Activated CD8-positive, alpha-beta memory T cell treated with anti-CD3 and anti-CD28 coated beads for 36 hours (primary cell): Measurements from ENCODE around the gene GID8. TPM values are rescaled to one million over a fixed set of nuclear protein-coding genes. Genes with fewer than 3 reads are reported as not detected.
"Not testable (repeated sequence)": the region's sequence is repeated elsewhere in the genome, so short reads cannot be mapped to it uniquely, and the experiment has no call there.

Experiments
- CTCF ChIA-PET: fragments of 350-600 bp; sonication (Branson Sonifier 250); formaldehyde crosslinking; loops from one replicate; lab custom pipeline; 2021; ENCODE audit warnings: antibody characterized with exemption; lab: Charles Lee
- POLR2A ChIA-PET: fragments of 350-600 bp; sonication (Branson Sonifier 250); formaldehyde crosslinking; loops from one replicate; lab custom pipeline; 2021; ENCODE audit warnings: antibody characterized with exemption; lab: Charles Lee
- total RNA-seq, 2 experiments: library from RNA; stranded (reverse); gene quantifications; one replicate each; pipeline ENCODE4 v1.2.3, GENCODE V29; 2021

Gene GID8
- total RNA-seq, 2 experiments from 2014 or later: 44.2 to 45.2 TPM

- CTCF ChIA-PET: interaction anchor here (1.1 to 3.3 kb wide), 4 partner anchors 9 to 21 kb away, joined by 3 to 14 read pairs (median 5); partner anchors contain the start of genes DIDO1 and GID8
- POLR2A ChIA-PET: no interaction called here
These were observed 21.1 kb upstream of the GID8 start for GRCh38 chr20:62916703-62917476.

GRCh38 chr20:62917720-62918119, 20.2 kb upstream of the GID8 start:
- POLR2A ChIA-PET: interaction anchor here (1.7 kb wide), 1 partner anchor 9 kb away, joined by 9 read pairs; no protein-coding TSS in a partner anchor

GRCh38 chr20:62918147-62918546, 19.8 kb upstream of the GID8 start:
- CTCF ChIA-PET: interaction anchor here (1.0 to 4.3 kb wide), 6 partner anchors 9 to 18 kb away, joined by 3 to 30 read pairs (median 4); no protein-coding TSS in a partner anchor
- POLR2A ChIA-PET: interaction anchor here (0.7 to 1.7 kb wide), 2 partner anchors 9 to 15 kb away, joined by 3 to 9 read pairs; no protein-coding TSS in a partner anchor

More at GRCh38 chr20:62917720-62918119, 20.2 kb upstream of the GID8 start:
- CTCF ChIA-PET: interaction anchor here (1.0 to 4.3 kb wide), 7 partner anchors 10 to 18 kb away, joined by 3 to 30 read pairs (median 4); no protein-coding TSS in a partner anchor

GRCh38 chr20:62918831-62919230, 19.1 kb upstream of the GID8 start:
- ChIA-PET CTCF (interaction anchor here (0.7 to 4.3 kb wide), 8 partner anchors 9 to 59 kb away, joined by 3 to 30 read pairs (median 3); no protein-coding TSS in a partner anchor), POLR2A (interaction anchor here (0.6 to 1.7 kb wide), 4 partner anchors 8 to 315 kb away, joined by 3 to 9 read pairs (median 6); no protein-coding TSS in a partner anchor)

GRCh38 chr20:62920039-62920645, 17.8 kb upstream of the GID8 start:
- POLR2A ChIA-PET: interaction anchor here (0.7 kb wide), 1 partner anchor 24 kb away, joined by 3 read pairs; no protein-coding TSS in a partner anchor

GRCh38 chr20:62921119-62921687, 16.7 kb upstream of the GID8 start:
- POLR2A ChIA-PET: no interaction called here
- CTCF ChIA-PET: interaction anchor here (3.7 to 4.3 kb wide), 2 partner anchors 15 to 22 kb away, joined by 12 to 30 read pairs; no protein-coding TSS in a partner anchor

More at GRCh38 chr20:62920039-62920645, 17.8 kb upstream of the GID8 start:
- CTCF ChIA-PET: interaction anchor here (1.4 to 4.3 kb wide), 3 partner anchors 10 to 20 kb away, joined by 3 to 30 read pairs (median 12); no protein-coding TSS in a partner anchor

- ChIA-PET CTCF (interaction anchor here (1.0 kb wide), 1 partner anchor 50 kb away, joined by 3 read pairs; no protein-coding TSS in a partner anchor), POLR2A (interaction anchor here (0.9 kb wide), 1 partner anchor 15 kb away, joined by 5 read pairs; no protein-coding TSS in a partner anchor)
These were observed 15.5 kb upstream of the GID8 start for GRCh38 chr20:62922451-62922921.

- CTCF ChIA-PET: not testable (repeated sequence)
- POLR2A ChIA-PET: interaction anchor here (0.9 kb wide), 1 partner anchor 14 kb away, joined by 5 read pairs; no protein-coding TSS in a partner anchor
These were observed 14.8 kb upstream of the GID8 start for GRCh38 chr20:62923059-62923668.

- POLR2A ChIA-PET: interaction anchor here (0.9 to 1.0 kb wide), 2 partner anchors 13 to 16 kb away, joined by 5 to 6 read pairs; no protein-coding TSS in a partner anchor
These were observed 14.1 kb upstream of the GID8 start for GRCh38 chr20:62923669-62924441.

GRCh38 chr20:62924442-62925075, 13.4 kb upstream of the GID8 start:
- POLR2A ChIA-PET: interaction anchor here (1.0 to 4.6 kb wide), 2 partner anchors 12 to 17 kb away, joined by 6 to 31 read pairs; partner anchors contain the start of gene GID8
- CTCF ChIA-PET: interaction anchor here (0.7 to 2.1 kb wide), 4 partner anchors 13 to 60 kb away, joined by 3 to 12 read pairs (median 4); partner anchors contain the start of gene GID8

More at GRCh38 chr20:62923669-62924441, 14.1 kb upstream of the GID8 start:
- CTCF ChIA-PET: interaction anchor here (0.7 to 2.1 kb wide), 3 partner anchors 14 to 59 kb away, joined by 3 to 12 read pairs (median 5); partner anchors contain the start of gene GID8

GRCh38 chr20:62925076-62925419, 12.9 kb upstream of the GID8 start:
- CTCF ChIA-PET: interaction anchor here (1.5 to 2.1 kb wide), 2 partner anchors 13 kb away, joined by 4 to 12 read pairs; partner anchors contain the start of gene GID8

GRCh38 chr20:62925420-62926228, 12.3 kb upstream of the GID8 start:
- POLR2A ChIA-PET: interaction anchor here (1.0 to 4.6 kb wide), 2 partner anchors 11 to 26 kb away, joined by 3 to 31 read pairs; partner anchors contain the start of gene GID8
- CTCF ChIA-PET: interaction anchor here (1.5 to 2.1 kb wide), 2 partner anchors 12 to 14 kb away, joined by 4 to 12 read pairs; partner anchors contain the start of gene GID8

More at GRCh38 chr20:62925076-62925419, 12.9 kb upstream of the GID8 start:
- POLR2A ChIA-PET: interaction anchor here (4.6 kb wide), 1 partner anchor 12 kb away, joined by 31 read pairs; the partner anchor contains the start of gene GID8

- CTCF ChIA-PET: interaction anchor here (0.9 to 2.8 kb wide), 7 partner anchors 9 to 46 kb away, joined by 3 to 12 read pairs (median 4); partner anchors contain the start of gene GID8
- POLR2A ChIA-PET: interaction anchor here (1.0 to 4.6 kb wide), 3 partner anchors 8 to 27 kb away, joined by 3 to 31 read pairs (median 9); partner anchors contain the start of gene GID8
These were observed 11.5 kb upstream of the GID8 start, which contains the start of gene DIDO1 for GRCh38 chr20:62926229-62927127. TSS of gene DIDO1 (minus strand) at chr20:62926505.

GRCh38 chr20:62927128-62927705, 10.7 kb upstream of the GID8 start:
- CTCF ChIA-PET: interaction anchor here (0.9 to 2.8 kb wide), 6 partner anchors 8 to 45 kb away, joined by 3 to 12 read pairs (median 3); partner anchors contain the start of gene GID8
- POLR2A ChIA-PET: interaction anchor here (1.6 to 4.6 kb wide), 2 partner anchors 9 to 10 kb away, joined by 9 to 31 read pairs; partner anchors contain the start of gene GID8
